ENCODE results near the gene MFN2. TPM values are rescaled to one million over a fixed set of nuclear protein-coding genes. Genes with fewer than 3 reads are reported as not detected.

The MFN2 gene
- total and polyA plus RNA-seq, 9 of the 15 experiments (the other 6 are each of a cell fraction or from before 2014, with no cell fraction given) = 10.5 to 158 (median 87.1) TPM

DNA sequence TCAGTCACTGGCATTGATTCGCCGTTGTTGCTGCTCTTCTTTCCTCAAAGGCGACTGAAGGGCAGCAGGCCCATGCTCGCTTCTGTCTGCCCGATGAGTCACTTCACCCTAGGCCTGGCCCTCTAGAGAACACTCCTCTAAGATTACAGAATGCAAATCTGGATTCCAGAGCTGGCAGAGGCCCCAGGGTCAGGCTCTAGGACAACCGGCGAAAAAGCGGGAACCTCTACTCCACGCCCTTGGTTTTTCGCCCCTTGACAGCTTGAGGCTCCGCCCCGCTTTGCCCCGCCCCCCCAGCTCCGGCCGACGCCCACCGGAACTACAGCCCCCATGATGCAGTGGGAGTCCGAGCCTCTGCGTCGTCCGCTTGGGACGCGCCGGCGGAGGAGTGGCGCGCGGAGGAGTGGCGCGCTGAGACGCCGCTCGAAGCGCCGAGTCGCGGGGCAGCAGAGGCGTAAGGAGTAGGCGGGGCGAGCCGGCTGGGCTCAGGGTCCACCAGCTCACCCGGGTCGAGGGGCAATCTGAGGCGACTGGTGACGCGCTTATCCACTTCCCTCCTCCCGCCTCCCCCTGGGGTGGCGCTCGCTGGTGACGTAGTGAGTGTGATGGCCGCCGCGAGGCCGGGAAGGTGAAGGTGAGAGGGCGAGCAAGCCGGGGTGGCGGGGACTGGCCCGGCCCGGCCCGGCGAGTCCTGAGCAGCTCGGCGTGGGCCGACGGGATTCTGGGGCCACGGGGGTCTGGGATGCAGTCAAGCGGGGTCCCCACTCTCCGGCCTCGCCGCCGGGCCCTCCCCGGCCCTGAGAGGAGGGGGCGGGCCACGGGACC, at the start of gene MFN2 (continued):
- TF ChIP-seq ZEB2 (IDR thresholded peaks at IDR 0.05) (no peak), LARP7 (IDR thresholded peaks at IDR 0.05) (no peak), KAT7 (CRISPR knock-in tag; IDR thresholded peaks at IDR 0.05; ENCODE audit: borderline replicate concordance) (peak; percentile 56; the same call in 1 of the 2 replicates), ZNF778 (CRISPR knock-in tag; IDR thresholded peaks at IDR 0.05) (no peak), CHD1 (IDR thresholded peaks at IDR 0.05; ENCODE audit: low read length) (peak; percentile 60), FOXJ2 (tag; IDR thresholded peaks at IDR 0.05) (0 out of 2 replicates have a peak, but pooled peaks have one; percentile 33), RFX5 (IDR thresholded peaks at IDR 0.05; ENCODE audit: low read depth, low read length) (no peak), ELF4 (CRISPR knock-in tag; IDR thresholded peaks at IDR 0.05) (0 out of 2 replicates have a peak, but pooled peaks have one; percentile 37), SETDB1 (IDR thresholded peaks at IDR 0.05; ENCODE audit: low read length) (no peak), RAD51 (IDR thresholded peaks at IDR 0.05; ENCODE audit: borderline replicate concordance, low read depth) (no peak), POLR2AphosphoS5 (IDR thresholded peaks at IDR 0.05; ENCODE audit: control insufficient read depth, insufficient read depth, low read depth, low read length) (peak; percentile 91), ZNF551 (CRISPR knock-in tag; IDR thresholded peaks at IDR 0.05) (no peak), HNRNPH1 (optimal IDR thresholded peaks at IDR 0.05; ENCODE audit: low read depth, low read length) (no peak), POLR3G (IDR thresholded peaks at IDR 0.05; ENCODE audit: extremely low read depth, insufficient read length, insufficient replicate concordance) (no peak)
- TF ChIP-seq, protein P1, sequence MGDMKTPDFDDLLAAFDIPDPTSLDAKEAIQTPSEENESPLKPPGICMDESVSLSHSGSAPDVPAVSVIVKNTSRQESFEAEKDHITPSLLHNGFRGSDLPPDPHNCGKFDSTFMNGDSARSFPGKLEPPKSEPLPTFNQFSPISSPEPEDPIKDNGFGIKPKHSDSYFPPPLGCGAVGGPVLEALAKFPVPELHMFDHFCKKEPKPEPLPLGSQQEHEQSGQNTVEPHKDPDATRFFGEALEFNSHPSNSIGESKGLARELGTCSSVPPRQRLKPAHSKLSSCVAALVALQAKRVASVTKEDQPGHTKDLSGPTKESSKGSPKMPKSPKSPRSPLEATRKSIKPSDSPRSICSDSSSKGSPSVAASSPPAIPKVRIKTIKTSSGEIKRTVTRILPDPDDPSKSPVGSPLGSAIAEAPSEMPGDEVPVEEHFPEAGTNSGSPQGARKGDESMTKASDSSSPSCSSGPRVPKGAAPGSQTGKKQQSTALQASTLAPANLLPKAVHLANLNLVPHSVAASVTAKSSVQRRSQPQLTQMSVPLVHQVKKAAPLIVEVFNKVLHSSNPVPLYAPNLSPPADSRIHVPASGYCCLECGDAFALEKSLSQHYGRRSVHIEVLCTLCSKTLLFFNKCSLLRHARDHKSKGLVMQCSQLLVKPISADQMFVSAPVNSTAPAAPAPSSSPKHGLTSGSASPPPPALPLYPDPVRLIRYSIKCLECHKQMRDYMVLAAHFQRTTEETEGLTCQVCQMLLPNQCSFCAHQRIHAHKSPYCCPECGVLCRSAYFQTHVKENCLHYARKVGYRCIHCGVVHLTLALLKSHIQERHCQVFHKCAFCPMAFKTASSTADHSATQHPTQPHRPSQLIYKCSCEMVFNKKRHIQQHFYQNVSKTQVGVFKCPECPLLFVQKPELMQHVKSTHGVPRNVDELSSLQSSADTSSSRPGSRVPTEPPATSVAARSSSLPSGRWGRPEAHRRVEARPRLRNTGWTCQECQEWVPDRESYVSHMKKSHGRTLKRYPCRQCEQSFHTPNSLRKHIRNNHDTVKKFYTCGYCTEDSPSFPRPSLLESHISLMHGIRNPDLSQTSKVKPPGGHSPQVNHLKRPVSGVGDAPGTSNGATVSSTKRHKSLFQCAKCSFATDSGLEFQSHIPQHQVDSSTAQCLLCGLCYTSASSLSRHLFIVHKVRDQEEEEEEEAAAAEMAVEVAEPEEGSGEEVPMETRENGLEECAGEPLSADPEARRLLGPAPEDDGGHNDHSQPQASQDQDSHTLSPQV (IDR thresholded peaks at IDR 0.05) = no peak
- TF ChIP-seq, protein P2, sequence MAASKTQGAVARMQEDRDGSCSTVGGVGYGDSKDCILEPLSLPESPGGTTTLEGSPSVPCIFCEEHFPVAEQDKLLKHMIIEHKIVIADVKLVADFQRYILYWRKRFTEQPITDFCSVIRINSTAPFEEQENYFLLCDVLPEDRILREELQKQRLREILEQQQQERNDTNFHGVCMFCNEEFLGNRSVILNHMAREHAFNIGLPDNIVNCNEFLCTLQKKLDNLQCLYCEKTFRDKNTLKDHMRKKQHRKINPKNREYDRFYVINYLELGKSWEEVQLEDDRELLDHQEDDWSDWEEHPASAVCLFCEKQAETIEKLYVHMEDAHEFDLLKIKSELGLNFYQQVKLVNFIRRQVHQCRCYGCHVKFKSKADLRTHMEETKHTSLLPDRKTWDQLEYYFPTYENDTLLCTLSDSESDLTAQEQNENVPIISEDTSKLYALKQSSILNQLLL (CRISPR knock-in tag; IDR thresholded peaks at IDR 0.05; ENCODE audit: borderline replicate concordance) = no peak
- TF ChIP-seq, protein P3, sequence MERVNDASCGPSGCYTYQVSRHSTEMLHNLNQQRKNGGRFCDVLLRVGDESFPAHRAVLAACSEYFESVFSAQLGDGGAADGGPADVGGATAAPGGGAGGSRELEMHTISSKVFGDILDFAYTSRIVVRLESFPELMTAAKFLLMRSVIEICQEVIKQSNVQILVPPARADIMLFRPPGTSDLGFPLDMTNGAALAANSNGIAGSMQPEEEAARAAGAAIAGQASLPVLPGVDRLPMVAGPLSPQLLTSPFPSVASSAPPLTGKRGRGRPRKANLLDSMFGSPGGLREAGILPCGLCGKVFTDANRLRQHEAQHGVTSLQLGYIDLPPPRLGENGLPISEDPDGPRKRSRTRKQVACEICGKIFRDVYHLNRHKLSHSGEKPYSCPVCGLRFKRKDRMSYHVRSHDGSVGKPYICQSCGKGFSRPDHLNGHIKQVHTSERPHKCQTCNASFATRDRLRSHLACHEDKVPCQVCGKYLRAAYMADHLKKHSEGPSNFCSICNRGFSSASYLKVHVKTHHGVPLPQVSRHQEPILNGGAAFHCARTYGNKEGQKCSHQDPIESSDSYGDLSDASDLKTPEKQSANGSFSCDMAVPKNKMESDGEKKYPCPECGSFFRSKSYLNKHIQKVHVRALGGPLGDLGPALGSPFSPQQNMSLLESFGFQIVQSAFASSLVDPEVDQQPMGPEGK (CRISPR knock-in tag; IDR thresholded peaks at IDR 0.05; ENCODE audit: borderline replicate concordance) = no peak
- TF ChIP-seq, protein P4, sequence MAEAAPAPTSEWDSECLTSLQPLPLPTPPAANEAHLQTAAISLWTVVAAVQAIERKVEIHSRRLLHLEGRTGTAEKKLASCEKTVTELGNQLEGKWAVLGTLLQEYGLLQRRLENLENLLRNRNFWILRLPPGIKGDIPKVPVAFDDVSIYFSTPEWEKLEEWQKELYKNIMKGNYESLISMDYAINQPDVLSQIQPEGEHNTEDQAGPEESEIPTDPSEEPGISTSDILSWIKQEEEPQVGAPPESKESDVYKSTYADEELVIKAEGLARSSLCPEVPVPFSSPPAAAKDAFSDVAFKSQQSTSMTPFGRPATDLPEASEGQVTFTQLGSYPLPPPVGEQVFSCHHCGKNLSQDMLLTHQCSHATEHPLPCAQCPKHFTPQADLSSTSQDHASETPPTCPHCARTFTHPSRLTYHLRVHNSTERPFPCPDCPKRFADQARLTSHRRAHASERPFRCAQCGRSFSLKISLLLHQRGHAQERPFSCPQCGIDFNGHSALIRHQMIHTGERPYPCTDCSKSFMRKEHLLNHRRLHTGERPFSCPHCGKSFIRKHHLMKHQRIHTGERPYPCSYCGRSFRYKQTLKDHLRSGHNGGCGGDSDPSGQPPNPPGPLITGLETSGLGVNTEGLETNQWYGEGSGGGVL (CRISPR knock-in tag; IDR thresholded peaks at IDR 0.05) = no peak
